HUES64 (cell line): ENCODE results near the gene TEDC2.

Experiments used
- H3K27ac ChIP-seq: 2 replicates; pipeline ENCODE4 v1.7.0; 2013; ENCODE audit warnings: low read depth, low read length, inconsistent platforms
- H3K27me3 ChIP-seq: 2 replicates; pipeline ENCODE4 v1.6.1; 2013; ENCODE audit warnings: mild to moderate bottlenecking, low read length; ENCODE audit not compliant: insufficient read depth
- H3K36me3 ChIP-seq: 2 replicates; pipeline ENCODE4 v1.6.1; 2013; ENCODE audit warnings: mild to moderate bottlenecking, low read length; ENCODE audit not compliant: insufficient read depth
- H3K4me1 ChIP-seq: 2 replicates; pipeline ENCODE4 v1.6.1; 2013; ENCODE audit warnings: mild to moderate bottlenecking, low read length, moderate library complexity; ENCODE audit not compliant: insufficient read depth
- H3K4me3 ChIP-seq: 2 replicates; pipeline ENCODE4 v1.5.1; 2013; ENCODE audit warnings: mild to moderate bottlenecking, low read length, moderate library complexity
- H3K9ac ChIP-seq: 2 replicates; pipeline ENCODE4 v1.6.1; 2013; ENCODE audit warnings: mild to moderate bottlenecking, low read depth, low read length
- H3K9me3 ChIP-seq: 2 replicates; pipeline ENCODE4 v1.6.1; 2013; ENCODE audit warnings: low read depth, low read length; ENCODE audit not compliant: insufficient read depth
- WGBS: fragments of 150-250, 120-280 bp; methylation state at CpG from one replicate; pipeline ENCODE4 v1.1.7; 2013; ENCODE audit warnings: missing lambda C conversion rate; 5-methylcytosine and 5-hydroxymethylcytosine counted together

The TEDC2 gene

GRCh38 chr16:2489581-2489980, 29.7 kb downstream of the TEDC2 start:
- Histone ChIP-seq H3K27ac (no peak overlapping the region), H3K4me1 (no peaks in the 10 kb centered on the region), H3K4me3 (no peak overlapping the region), H3K9me3 (no peaks in the 10 kb centered on the region), H3K36me3 (no peaks in the 10 kb centered on the region), H3K27me3 (no peaks in the 10 kb centered on the region), H3K9ac (no peak overlapping the region)
- WGBS, result 93% methylated on average over 16 of the region's 16 CpGs

GRCh38 chr16:2490190-2491105, 30.5 kb downstream of the TEDC2 start:
- 94% methylated on average over 23 of the region's 23 CpGs for WGBS
- Histone ChIP-seq H3K4me3 (no peak overlapping the region), H3K9ac (no peak overlapping the region), H3K36me3 (no peaks in the 10 kb centered on the region), H3K9me3 (no peaks in the 10 kb centered on the region), H3K27me3 (no peaks in the 10 kb centered on the region), H3K27ac (no peak overlapping the region), H3K4me1 (no peaks in the 10 kb centered on the region)

GRCh38 chr16:2492292-2492691, 32.4 kb downstream of the TEDC2 start:
- Histone ChIP-seq H3K27me3 (no peaks in the 10 kb centered on the region), H3K9me3 (no peaks in the 10 kb centered on the region)
- 95% methylated on average over 13 of the region's 13 CpGs for WGBS

GRCh38 chr16:2493605-2494004, 33.7 kb downstream of the TEDC2 start:
- WGBS, result 95% methylated on average over 6 of the region's 6 CpGs
- H3K4me1 ChIP-seq, result no peaks in the 10 kb centered on the region

More at GRCh38 chr16:2492292-2492691, 32.4 kb downstream of the TEDC2 start:
- no peaks in the 10 kb centered on the region for H3K4me1 ChIP-seq
- H3K9ac ChIP-seq, result no peak overlapping the region
- no peak overlapping the region for H3K4me3 ChIP-seq
- no peak overlapping the region for H3K27ac ChIP-seq
- H3K36me3 ChIP-seq, result peaks cover 6% of the 10 kb centered on the region; the same call in 1 of the 2 replicates

GRCh38 chr16:2494616-2495015, 34.7 kb downstream of the TEDC2 start:
- H3K4me1 ChIP-seq, result no peaks in the 10 kb centered on the region
- H3K27me3 ChIP-seq, result no peaks in the 10 kb centered on the region
- WGBS, result 98% methylated on average over 5 of the region's 5 CpGs
- no peak overlapping the region for H3K9ac ChIP-seq
- no peak overlapping the region for H3K27ac ChIP-seq
- H3K9me3 ChIP-seq, result no peaks in the 10 kb centered on the region
- no peak overlapping the region for H3K4me3 ChIP-seq
- peaks cover 6% of the 10 kb centered on the region; the same call in 1 of the 2 replicates for H3K36me3 ChIP-seq

More at GRCh38 chr16:2493605-2494004, 33.7 kb downstream of the TEDC2 start:
- Histone ChIP-seq H3K27ac (no peak overlapping the region), H3K9ac (no peak overlapping the region), H3K9me3 (no peaks in the 10 kb centered on the region), H3K27me3 (no peaks in the 10 kb centered on the region), H3K4me3 (no peak overlapping the region), H3K36me3 (peaks cover 6% of the 10 kb centered on the region; the same call in 1 of the 2 replicates)

GRCh38 chr16:2495041-2495440, 35.1 kb downstream of the TEDC2 start:
- H3K9ac ChIP-seq, result no peak overlapping the region
- H3K9me3 ChIP-seq, result no peaks in the 10 kb centered on the region
- H3K4me1 ChIP-seq, result no peaks in the 10 kb centered on the region
- H3K27ac ChIP-seq, result no peak overlapping the region
- H3K27me3 ChIP-seq, result no peaks in the 10 kb centered on the region
- WGBS, result 96% methylated on average over 5 of the region's 5 CpGs
- peaks cover 6% of the 10 kb centered on the region; the same call in 1 of the 2 replicates for H3K36me3 ChIP-seq
- H3K4me3 ChIP-seq, result no peak overlapping the region

- Histone ChIP-seq H3K4me1 (no peaks in the 10 kb centered on the region), H3K27ac (no peak overlapping the region), H3K9ac (no peak overlapping the region; the same call in 1 of the 2 replicates), H3K27me3 (no peaks in the 10 kb centered on the region), H3K4me3 (no peak overlapping the region), H3K36me3 (peaks cover 6% of the 10 kb centered on the region; the same call in 1 of the 2 replicates), H3K9me3 (no peaks in the 10 kb centered on the region)
- 96% methylated on average over 62 of the region's 62 CpGs for WGBS
Measured at GRCh38 chr16:2496223-2497115, 36.6 kb downstream of the TEDC2 start.

- Histone ChIP-seq H3K9me3 (no peaks in the 10 kb centered on the region), H3K4me3 (no peak overlapping the region), H3K27me3 (no peaks in the 10 kb centered on the region), H3K9ac (no peak overlapping the region), H3K27ac (no peak overlapping the region), H3K4me1 (peaks cover 6% of the 10 kb centered on the region), H3K36me3 (peaks cover 6% of the 10 kb centered on the region; the same call in 1 of the 2 replicates)
- WGBS, result 89% methylated on average over 21 of the region's 21 CpGs
Measured at GRCh38 chr16:2497116-2497630, 37.3 kb downstream of the TEDC2 start.

- no peak overlapping the region for H3K9ac ChIP-seq
- peaks cover 6% of the 10 kb centered on the region; the same call in 1 of the 2 replicates for H3K36me3 ChIP-seq
- H3K4me1 ChIP-seq, result peaks cover 6% of the 10 kb centered on the region
- H3K27me3 ChIP-seq, result no peaks in the 10 kb centered on the region
- 94% methylated on average over 26 of the region's 26 CpGs for whole genome bisulfite sequencing
- no peak overlapping the region for H3K4me3 ChIP-seq
- no peak overlapping the region for H3K27ac ChIP-seq
- H3K9me3 ChIP-seq, result no peaks in the 10 kb centered on the region
Measured at GRCh38 chr16:2497695-2498484, 38.0 kb downstream of the TEDC2 start.

- Histone ChIP-seq H3K36me3 (peaks cover 6% of the 10 kb centered on the region; the same call in 1 of the 2 replicates), H3K27me3 (no peaks in the 10 kb centered on the region), H3K4me1 (peaks cover 6% of the 10 kb centered on the region), H3K4me3 (no peak overlapping the region), H3K27ac (no peak overlapping the region), H3K9me3 (no peaks in the 10 kb centered on the region), H3K9ac (no peak overlapping the region)
- WGBS, result 92% methylated on average over 15 of the region's 15 CpGs
Measured at GRCh38 chr16:2498531-2499253, 38.8 kb downstream of the TEDC2 start.
